Adrenal gland (tissue), 5 donors: ENCODE results near the gene RHOG.

Experiments
- POLR2A ChIP-seq, 2 donors: fragments of 450-650 bp; IDR thresholded peaks; one replicate each; pipeline ENCODE4 v1.6.1; 2017; ENCODE audit warnings: antibody characterized with exemption in 2 of 2, mild to moderate bottlenecking in 2 of 2, moderate library complexity in 1 of 2
- TF ChIP-seq, protein P1 (sequence below), 6 experiments: fragments of 450-650 bp in 4 of 6; fragments of 200-600 bp in 2 of 6; sonication (generic) in 1 of 6; IDR thresholded peaks; 1 replicate in 5 of 6; 2 replicates in 1 of 6; pipeline versions ENCODE4 v1.5.1 to v1.8.0; 2016 to 2021; ENCODE audit warnings: antibody characterized with exemption in 6 of 6, mild to moderate bottlenecking in 2 of 6, moderate library complexity in 1 of 6
- donor health status: DM: no; HTN: no; CAD: no.

DNA sequence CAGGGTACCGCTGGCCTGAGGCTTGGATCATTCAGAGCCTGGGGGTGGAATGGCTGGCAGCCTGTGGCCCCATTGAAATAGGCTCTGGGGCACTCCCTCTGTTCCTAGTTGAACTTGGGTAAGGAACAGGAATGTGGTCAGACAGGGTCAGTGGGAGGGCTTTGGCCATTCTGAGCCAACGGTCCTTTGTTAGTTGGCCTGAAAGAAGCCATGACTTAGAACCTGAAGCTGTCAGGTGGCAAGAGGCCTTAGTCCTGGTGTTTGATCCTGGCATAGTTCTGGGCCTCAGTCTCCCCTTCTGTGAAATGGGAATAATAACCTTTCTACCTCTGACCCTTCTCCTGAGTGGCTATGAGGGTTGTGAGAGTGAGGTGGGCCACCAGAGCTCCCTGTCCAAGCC lies 24.1 kb downstream of the RHOG start:
- TF ChIP-seq, protein P1, sequence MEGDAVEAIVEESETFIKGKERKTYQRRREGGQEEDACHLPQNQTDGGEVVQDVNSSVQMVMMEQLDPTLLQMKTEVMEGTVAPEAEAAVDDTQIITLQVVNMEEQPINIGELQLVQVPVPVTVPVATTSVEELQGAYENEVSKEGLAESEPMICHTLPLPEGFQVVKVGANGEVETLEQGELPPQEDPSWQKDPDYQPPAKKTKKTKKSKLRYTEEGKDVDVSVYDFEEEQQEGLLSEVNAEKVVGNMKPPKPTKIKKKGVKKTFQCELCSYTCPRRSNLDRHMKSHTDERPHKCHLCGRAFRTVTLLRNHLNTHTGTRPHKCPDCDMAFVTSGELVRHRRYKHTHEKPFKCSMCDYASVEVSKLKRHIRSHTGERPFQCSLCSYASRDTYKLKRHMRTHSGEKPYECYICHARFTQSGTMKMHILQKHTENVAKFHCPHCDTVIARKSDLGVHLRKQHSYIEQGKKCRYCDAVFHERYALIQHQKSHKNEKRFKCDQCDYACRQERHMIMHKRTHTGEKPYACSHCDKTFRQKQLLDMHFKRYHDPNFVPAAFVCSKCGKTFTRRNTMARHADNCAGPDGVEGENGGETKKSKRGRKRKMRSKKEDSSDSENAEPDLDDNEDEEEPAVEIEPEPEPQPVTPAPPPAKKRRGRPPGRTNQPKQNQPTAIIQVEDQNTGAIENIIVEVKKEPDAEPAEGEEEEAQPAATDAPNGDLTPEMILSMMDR (IDR thresholded peaks at IDR 0.05) = no peak
- TF ChIP-seq POLR2A (IDR thresholded peaks at IDR 0.05) = no peak
